ENCODE measurements around the gene H2BK1.
A peak's percentile ranks its signal among the peaks of the same experiment; 100 is the strongest.

The H2BK1 gene

GRCh38 chr7:151231080-151231479 is 20.8 kb upstream of the H2BK1 start:
- no peak for DNase-seq

DNA sequence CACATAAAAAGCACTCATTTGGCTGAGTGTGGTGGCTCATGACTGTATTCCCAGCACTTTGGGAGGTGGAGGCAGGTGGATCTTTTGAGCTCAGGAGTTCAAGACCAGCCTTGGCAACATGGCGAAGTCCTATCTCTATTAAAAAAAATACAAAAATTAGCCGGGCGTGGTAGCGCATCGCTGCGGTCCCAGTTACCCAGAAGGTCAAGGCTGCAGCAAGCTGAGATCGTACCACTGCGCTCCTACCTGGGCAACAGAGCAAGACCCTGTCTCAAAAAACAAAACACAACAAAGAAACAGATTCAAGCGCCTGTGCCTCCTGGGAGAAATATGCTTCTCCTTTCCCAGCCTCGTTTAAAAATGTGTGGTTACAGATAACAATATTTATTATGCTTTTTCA is 19.0 kb upstream of the H2BK1 start:
- no peak for DNase-seq

- no peak for DNase-seq
Observed at GRCh38 chr7:151228024-151228866, 18.0 kb upstream of the H2BK1 start.

DNA sequence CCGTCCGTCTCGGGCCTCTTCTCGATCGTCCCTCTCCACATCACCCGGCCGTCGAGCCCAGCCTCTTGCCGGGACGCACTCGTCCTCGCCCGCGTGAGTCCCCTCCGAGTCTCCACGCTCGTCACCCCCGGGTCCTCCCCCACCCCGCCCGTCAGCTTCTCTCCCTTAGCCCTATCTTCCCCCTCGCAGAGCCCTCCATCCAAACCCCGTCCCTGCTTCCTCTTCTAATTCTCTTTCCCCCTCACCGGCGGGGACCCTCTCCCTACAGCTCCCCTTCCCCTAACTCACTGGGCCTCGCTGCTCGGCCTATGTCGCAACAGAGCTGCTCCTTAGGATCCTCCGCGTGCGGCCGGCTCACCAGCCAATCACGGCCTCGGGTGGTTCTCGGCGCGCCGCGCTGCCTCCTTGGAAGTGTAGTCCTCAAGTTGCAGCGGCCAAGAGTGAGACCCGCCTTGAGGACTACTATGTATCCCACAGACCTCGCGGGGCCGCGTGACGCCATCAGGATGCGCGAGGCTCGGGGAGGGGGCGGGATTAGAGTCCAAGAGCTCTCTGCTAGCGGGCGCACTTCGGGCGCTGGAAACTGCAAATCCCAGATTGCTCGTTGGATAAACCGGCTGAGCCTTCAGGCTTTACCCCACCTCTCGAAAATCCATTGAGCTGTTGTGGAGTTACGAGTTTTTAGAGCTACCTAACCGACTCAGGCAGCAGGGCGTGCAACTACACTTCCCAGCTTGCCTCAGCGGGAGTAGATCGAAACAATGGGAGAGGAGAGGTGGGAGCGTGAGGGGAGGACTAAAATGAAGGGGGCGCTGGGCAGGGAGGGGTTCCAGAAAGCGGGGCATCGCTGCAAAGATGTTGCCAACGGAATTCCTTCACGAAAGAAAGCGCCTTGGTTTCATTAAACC is 16.8 kb upstream of the H2BK1 start, which contains the start of gene ABCF2:
Gene ABCF2, minus strand, starts transcription at position 331 of the 908 bp plus-strand sequence. CDS start 747 bp downstream, outside the sequence.
- peak; percentile 99 for DNase-seq

GRCh38 chr7:151226560-151226874 is 16.2 kb upstream of the H2BK1 start:
- no peak for DNase-seq

DNA sequence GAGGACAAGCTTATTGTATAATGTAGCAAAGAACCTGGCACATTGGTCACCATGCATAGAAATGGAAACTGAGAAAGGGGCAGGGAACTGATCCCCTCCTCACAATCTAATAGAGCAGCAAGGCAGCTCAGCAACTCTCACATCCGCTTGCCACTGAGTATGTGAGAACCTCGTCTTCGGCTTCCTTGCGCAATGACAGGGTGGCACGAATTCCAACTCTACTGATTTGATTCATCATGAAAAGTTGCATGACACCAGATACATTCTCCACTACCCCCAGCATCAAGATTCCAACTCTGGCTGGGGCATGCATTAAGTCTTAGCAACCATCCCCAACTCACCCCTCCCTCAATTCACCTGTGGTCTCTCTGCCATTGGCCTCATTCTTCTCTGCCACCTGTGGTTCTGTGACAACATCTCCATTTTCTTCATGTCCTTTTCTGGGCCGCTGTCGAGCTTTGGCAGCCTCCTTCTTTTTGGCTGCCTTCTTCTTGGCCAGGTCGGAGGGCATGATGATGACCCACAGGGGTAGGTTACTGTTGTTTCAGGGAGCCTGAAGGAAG is 15.7 kb upstream of the H2BK1 start:
- no peak for DNase-seq

- no peak for DNase-seq
Observed at GRCh38 chr7:151223728-151224127, 13.4 kb upstream of the H2BK1 start.

GRCh38 chr7:151218170-151218569 is 7.9 kb upstream of the H2BK1 start:
- DNase-seq, result no peak

DNA sequence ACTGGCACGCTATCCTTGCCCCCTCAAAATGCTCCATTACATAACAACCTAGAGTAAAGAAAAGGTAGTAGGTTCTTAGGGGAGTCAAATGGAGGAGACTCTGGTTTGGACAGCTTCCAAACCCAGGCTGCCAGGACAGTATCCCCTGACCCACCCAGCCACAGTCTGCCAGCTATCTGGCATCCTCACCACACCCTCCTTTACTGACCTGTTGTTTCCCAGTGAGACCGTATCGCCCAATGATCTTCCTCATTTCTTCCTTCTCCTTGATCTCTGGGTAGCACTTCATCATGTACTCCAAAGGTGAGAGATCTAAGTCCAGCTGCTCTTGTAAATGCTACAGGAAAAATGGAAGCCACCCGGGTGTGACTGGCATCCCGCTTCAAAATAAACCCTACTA is 5.1 kb upstream of the H2BK1 start:
- no peak for DNase-seq

- DNase-seq, result no peak
Observed at GRCh38 chr7:151213826-151214225, 3.5 kb upstream of the H2BK1 start.

- no peak for DNase-seq
Observed at GRCh38 chr7:151212626-151213025, 2.3 kb upstream of the H2BK1 start.

- DNase-seq, result no peak
Observed at GRCh38 chr7:151211155-151211772, 976 bp upstream of the H2BK1 start.

DNA sequence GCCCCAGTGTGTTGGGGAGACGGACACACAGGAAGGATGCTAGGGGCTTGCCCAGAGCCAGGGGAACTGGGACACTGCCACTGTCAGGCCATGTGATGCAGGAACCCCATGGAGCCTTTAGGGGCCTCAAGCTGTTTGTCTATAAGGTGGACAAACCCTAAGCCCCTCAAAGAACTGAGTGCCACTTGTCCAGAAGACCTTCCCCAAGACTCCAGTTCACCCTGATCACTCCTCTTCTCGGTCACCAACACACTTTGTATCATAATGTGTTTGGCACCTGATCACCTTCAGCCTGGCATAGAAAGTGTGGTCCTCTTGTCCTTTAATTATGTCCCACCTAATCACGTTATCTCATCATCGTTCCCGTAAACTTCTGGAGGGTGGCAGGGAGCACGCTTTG is 700 bp downstream of the H2BK1 start:
- DNase-seq, result no peak

DNA sequence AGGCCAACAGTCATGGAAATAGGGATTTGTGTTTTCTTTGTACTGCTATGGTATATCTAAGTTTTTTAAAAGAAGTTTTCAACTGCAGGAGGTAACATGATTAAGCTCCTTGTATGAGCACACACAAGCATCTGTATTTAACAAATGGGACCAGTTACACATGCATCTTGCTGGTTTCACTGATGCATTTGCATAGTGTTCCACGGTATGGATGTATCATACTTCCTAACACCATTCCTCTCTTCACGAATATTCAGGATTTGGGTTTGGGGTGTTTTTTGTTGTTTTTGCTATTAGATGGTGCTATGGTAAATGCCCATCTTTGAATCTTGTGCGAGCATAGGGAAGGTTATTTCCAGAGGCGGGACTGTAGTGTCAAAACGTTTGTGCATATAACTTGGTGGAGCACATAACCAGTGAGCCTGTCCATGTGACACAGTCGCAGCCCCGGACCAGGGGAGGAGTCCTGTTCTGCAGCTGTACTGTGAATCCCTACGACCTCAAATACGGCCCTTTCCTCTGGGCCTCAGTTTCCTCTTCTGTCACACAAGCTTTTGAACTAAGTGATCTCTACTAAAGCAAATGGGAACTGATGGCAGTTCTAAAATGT is 1.9 kb downstream of the H2BK1 start:
- DNase-seq, result no peak

DNA sequence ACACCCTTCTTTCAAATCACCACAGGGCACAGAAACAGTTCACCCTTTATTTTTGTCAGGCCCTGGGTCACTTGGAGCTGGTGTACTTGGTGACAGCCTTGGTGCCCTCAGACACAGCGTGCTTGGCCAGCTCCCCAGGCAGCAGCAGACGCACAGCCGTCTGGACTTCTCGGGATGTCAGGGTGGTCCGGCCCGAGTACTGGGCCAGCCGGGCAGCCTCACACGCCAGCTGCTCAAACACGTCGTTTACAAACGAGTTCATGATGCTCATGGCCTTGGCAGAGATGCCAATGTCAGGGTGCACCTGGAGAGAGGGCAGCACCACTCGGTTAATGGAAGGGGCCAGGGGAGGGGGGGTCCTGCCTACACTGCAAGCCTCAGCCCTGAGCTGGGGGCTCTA is 2.5 kb downstream of the H2BK1 start:
- no peak for DNase-seq

- DNase-seq, result no peak
Observed at GRCh38 chr7:151207315-151207714, 3.0 kb downstream of the H2BK1 start.

GRCh38 chr7:151206914-151207313 is 3.4 kb downstream of the H2BK1 start:
- no peak for DNase-seq

DNA sequence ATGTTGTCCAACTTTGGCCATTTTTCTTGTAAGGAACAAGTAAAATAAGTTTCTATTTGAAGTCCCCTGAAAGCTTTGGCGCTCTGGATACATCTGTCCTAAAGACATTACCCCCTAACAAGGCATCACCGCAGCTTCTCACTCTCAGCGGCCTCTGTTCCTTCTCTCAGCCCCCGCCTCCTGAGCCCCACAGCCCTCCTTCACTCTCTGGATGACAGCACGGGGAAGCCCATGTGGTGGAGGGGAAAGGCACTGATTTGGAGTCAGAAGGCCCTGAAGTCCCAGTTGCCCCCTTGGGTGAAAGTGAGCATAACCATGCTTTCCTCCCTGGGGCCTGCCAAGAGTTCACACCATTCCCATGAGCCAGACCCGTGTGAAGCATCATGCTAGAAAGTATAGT is 4.6 kb downstream of the H2BK1 start:
- no peak for DNase-seq

DNA sequence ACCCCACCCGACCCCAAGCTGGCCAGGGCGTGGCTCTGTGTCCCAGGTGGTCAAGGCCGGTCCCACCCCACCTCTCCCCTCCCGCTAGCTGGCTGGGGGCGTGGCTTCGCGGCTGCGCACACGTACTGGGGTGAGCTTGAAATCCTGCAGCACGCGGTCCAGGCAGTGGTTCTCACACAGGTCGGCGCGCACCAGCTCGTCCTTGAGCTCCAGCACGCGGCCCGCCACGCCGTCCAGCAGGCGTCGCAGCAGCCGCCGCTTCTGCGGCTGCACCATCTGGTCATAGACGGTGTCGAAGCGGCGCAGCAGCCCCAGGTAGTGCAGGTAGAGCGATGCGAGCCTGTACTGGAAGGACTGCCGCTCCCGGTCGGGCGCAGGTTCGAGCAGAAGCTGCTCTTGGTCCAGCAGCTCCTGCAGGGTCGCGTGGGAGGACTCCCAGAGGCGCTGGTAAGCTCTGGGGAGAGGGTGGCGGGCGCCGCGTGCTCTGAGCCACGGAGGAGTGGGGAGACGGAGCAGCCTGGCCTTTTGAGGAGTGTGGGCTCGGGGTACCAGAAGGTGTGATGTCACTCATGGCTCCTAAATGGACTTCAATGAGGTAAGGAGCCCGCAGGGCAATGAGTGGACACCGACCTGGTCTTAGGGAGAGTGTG is 5.8 kb downstream of the H2BK1 start:
- DNase-seq, result no peak

GRCh38 chr7:151202836-151203235 is 7.5 kb downstream of the H2BK1 start:
- DNase-seq, result no peak

DNA sequence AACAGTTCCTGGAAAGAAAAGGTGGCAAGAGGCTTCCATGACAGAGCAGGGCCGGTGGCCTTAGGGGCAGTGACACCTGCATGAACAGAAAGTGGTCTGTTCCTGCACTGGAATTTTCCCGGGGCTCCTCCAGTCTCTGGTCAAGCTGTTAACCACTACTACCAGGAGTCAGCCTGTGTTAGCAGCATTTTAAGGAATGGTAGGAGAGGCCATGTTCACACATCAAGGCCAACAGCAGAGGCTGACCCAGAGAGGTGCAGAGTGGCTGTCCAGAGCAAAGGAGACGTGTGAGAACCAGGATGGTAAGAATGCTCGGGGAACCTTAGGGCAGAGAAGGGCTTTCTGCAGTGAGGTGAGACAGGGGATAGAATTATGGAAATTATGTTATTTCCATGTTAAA is 8.5 kb downstream of the H2BK1 start:
- no peak for DNase-seq

DNA sequence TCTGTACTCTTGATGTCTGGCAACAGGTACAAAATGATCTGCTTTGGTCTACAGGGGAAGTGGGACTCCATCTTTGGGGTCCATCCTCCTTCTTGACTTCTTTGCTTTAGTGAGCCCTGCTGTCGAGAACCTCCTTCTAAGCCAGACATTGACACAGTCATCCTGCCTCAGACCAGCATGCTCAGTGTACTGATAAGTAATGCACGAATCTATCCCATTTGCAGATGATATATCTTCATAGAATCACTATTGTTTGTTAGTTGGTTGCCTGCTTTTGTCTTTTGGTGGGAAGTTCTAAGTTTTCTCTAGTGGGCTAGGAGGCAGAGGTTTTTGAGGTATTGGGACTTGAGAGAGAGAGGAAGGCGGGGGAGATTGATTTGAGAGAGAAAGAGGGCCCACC is 8.9 kb downstream of the H2BK1 start:
- no peak for DNase-seq
